GM18505 (cell line): Measurements from ENCODE around the gene IGFBP6.

Experiments used
- ATAC-seq: cut with Tn5 transposase; IDR thresholded peaks from one replicate; pipeline ENCODE4 v1.9.1; 2021; ENCODE audit not compliant: unreplicated experiment
- POLR2A ChIP-seq: IDR thresholded peaks from 4 replicates; pipeline ENCODE4 v1.6.1; 2011; ENCODE audit warnings: borderline replicate concordance; ENCODE audit not compliant: insufficient read depth, insufficient read length; ENCODE audit errors: extremely low read depth

The IGFBP6 gene

DNA sequence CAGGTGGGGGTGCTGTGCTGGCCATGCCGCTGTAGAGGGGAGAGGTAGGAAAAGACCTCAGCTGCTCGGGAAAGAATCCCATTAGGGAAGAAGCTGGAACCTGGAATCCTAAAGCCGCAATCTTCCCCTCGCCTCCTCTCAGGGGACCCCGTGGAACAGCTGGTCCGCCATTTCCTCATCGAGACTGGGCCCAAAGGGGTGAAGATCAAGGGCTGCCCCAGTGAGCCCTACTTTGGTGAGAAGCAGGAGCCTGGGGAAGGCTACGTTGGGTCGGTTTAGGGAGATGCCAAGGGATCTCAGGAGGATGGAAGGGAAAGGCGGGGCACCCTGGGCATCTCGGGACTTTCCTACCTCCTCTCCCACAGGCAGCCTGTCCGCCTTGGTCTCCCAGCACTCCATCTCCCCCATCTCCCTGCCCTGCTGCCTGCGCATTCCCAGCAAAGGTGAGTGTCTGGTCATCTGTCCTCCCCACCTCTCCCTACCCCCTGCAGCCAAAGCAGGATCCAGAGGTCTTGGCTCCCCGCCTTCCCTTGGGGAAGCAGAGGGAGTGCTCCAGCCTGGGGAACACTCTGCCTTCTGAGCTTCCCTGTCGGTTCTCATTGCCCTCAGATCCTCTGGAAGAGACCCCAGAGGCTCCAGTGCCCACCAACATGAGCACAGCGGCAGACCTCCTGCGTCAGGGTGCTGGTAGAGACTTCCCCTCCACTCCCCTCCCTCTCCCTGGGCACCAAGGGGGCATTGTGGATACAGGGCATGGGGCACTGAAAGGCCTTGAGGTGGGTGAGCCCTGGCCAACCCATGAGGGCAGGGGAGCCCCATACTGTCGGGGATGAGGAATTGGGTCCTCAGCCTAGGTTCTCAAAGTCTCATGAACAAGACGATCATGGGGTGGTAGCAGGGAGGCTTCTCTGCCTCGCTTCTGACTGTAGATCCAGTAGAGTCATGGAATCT, 35.2 kb upstream of the IGFBP6 start:
- ATAC-seq: no peak
- no peak for TF ChIP-seq POLR2A

- no peak for ATAC-seq
- TF ChIP-seq POLR2A: no peak
Measured at GRCh38 chr12:53062977-53063707, 34.3 kb upstream of the IGFBP6 start.

- ATAC-seq: no peak
- TF ChIP-seq POLR2A: no peak
Measured at GRCh38 chr12:53063708-53064612, 33.5 kb upstream of the IGFBP6 start.

- no peak for ATAC-seq
- no peak for TF ChIP-seq POLR2A
Measured at GRCh38 chr12:53064613-53065436, 32.6 kb upstream of the IGFBP6 start.

- no peak for TF ChIP-seq POLR2A
- no peak for ATAC-seq
Measured at GRCh38 chr12:53065470-53065869, 32.0 kb upstream of the IGFBP6 start.

GRCh38 chr12:53065975-53066931, 31.2 kb upstream of the IGFBP6 start:
- ATAC-seq: no peak
- TF ChIP-seq POLR2A: no peak

GRCh38 chr12:53067074-53067992, 30.1 kb upstream of the IGFBP6 start:
- ATAC-seq: no peak
- TF ChIP-seq POLR2A: no peak

DNA sequence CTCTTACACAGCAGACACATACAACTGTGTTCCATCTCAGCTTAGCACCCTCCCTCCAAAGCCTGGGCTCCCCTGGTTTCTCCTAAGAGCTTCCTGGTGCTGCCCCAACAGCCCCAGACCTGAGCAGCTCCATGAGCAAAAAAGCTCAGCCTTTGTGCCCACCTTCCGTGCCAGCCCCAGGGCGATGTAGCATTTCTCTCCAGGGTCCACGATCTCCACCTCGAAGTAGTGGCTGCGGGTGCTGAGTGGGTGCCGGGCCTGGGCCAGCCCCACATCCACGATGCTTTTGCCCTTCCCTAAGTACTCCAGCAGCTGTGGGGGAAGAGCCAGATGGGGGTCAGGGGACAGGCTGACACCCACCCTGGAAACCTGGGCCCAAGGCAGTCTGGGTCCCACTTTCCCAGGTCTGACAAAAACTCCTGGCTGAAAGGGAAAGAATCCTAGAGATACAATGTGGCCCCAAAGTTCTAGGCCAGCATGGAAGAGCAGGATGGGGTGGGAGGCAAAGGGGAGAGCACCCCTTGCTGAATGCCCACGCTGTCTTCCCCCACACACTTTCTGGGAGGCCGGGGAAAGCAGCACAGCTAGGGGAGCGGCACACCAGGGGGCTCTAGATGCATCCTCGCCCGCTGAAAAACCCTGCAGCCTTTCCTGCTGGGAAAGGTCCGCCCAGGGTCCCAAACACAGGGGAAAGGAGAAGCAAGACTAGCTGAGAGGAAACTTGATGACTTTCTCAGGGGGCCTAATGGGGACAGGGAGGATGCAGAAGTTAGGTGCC, 29.3 kb upstream of the IGFBP6 start:
- TF ChIP-seq POLR2A: no peak
- no peak for ATAC-seq

DNA sequence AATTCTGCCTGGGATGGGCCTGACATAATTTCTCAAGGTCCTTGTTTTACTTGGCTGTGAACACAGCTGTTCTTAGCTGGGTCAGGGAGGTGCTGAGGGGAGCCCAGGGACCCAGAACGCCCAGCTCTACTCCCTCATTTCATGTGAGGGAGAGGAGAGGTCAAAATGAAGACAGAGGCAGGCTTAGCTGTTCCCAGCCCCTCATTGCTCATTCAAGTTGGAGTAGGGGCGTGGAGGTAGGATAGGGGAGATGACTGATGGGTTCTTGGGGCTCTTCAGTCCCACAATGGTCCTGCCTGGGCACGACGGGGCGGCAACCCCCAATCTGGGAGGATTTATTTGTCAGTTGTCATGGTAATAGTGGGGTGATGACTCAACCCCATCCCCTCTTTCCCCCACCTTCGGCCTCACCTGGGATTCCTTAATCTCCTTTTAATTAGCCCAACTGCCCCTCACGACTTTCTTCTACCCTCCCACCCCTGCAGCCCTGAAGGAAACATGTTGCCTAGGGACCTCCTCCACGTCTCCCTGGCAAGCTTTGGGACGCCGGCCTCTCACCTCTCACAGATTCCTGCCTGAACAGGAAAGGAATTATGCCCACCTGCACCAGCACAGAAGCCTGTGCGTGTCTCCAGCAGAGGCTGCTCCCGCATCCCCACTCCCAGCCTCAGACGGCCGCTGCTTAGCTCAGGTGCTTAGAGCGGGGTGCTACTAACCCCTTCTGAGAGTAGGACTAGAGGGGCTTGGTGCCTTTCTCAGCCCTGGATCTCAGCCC, 28.5 kb upstream of the IGFBP6 start:
- no peak for TF ChIP-seq POLR2A
- no peak for ATAC-seq
